Astrocyte (in vitro differentiated cells and primary cell): ENCODE data around the gene SUSD4. TPM values are rescaled to one million over a fixed set of nuclear protein-coding genes. Genes with fewer than 3 reads are reported as not detected.

Experiments used
- DNase-seq: peaks from one replicate; pipeline ENCODE4 v3.0.0-alpha.2; 2010; ENCODE audit warnings: low read depth
- FAIRE-seq: peaks from 2 replicates; lab custom pipeline; 2011; peaks lifted over from hg19 to GRCh38; lab: Jason Lieb, UNC
- H2AFZ ChIP-seq: 2 replicates; pipeline ENCODE4 v1.6.0; 2012; ENCODE audit warnings: low read depth, low read length, inconsistent platforms
- H3K27ac ChIP-seq: 2 replicates; pipeline ENCODE4 v1.5.1; 2011; ENCODE audit warnings: low read depth, low read length, inconsistent platforms
- H3K27me3 ChIP-seq: 2 replicates; pipeline ENCODE4 v1.6.0; 2011; ENCODE audit warnings: low read length, inconsistent platforms; ENCODE audit not compliant: insufficient read depth
- H3K36me3 ChIP-seq: 2 replicates; pipeline ENCODE4 v1.5.1; 2011; ENCODE audit warnings: low read length, inconsistent platforms; ENCODE audit not compliant: insufficient read depth
- H3K4me1 ChIP-seq: 2 replicates; pipeline ENCODE4 v1.5.1; 2011; ENCODE audit warnings: low read length, inconsistent platforms; ENCODE audit not compliant: insufficient read depth
- H3K4me2 ChIP-seq: 2 replicates; pipeline ENCODE4 v1.6.0; 2012; ENCODE audit warnings: low read length, inconsistent platforms
- H3K4me3 ChIP-seq: 2 replicates; pipeline ENCODE4 v1.5.1; 2011; ENCODE audit warnings: low read depth, mild to moderate bottlenecking, low read length, inconsistent platforms; ENCODE audit not compliant: insufficient read depth
- H3K79me2 ChIP-seq: 2 replicates; pipeline ENCODE4 v1.6.0; 2012; ENCODE audit warnings: mild to moderate bottlenecking, low read length, inconsistent platforms; ENCODE audit not compliant: insufficient read depth
- H3K9ac ChIP-seq: 2 replicates; pipeline ENCODE4 v1.6.0; 2012; ENCODE audit warnings: mild to moderate bottlenecking, low read length, inconsistent platforms
- H3K9me3 ChIP-seq: 2 replicates; pipeline ENCODE4 v1.5.1; 2012; ENCODE audit warnings: low read depth, mild to moderate bottlenecking, low read length, inconsistent platforms; ENCODE audit not compliant: insufficient read depth
- H4K20me1 ChIP-seq: 2 replicates; pipeline ENCODE4 v1.6.0; 2012; ENCODE audit warnings: low read length, inconsistent platforms; ENCODE audit not compliant: insufficient read depth
- H3K27ac Mint-ChIP-seq: one replicate; pipeline ENCODE4 v1.8.0; 2021; ENCODE audit warnings: mild to moderate bottlenecking, mixed read lengths; ENCODE audit not compliant: unreplicated experiment
- H3K27me3 Mint-ChIP-seq: one replicate; pipeline ENCODE4 v1.8.0; 2021; ENCODE audit warnings: low read depth, mixed read lengths; ENCODE audit not compliant: unreplicated experiment
- H3K36me3 Mint-ChIP-seq: one replicate; pipeline ENCODE4 v1.8.0; 2021; ENCODE audit warnings: low read depth, mixed read lengths; ENCODE audit not compliant: unreplicated experiment
- H3K4me1 Mint-ChIP-seq: one replicate; pipeline ENCODE4 v1.8.0; 2021; ENCODE audit warnings: low read depth, mixed read lengths; ENCODE audit not compliant: unreplicated experiment
- H3K4me3 Mint-ChIP-seq: one replicate; pipeline ENCODE4 v1.8.0; 2021; ENCODE audit warnings: mild to moderate bottlenecking, moderate library complexity, mixed read lengths; ENCODE audit not compliant: unreplicated experiment
- H3K9me3 Mint-ChIP-seq: one replicate; pipeline ENCODE4 v1.8.0; 2021; ENCODE audit warnings: mild to moderate bottlenecking, mixed read lengths; ENCODE audit not compliant: unreplicated experiment
- EZH2 ChIP-seq: IDR thresholded peaks from 2 replicates; pipeline ENCODE4 v1.6.1; 2012; ENCODE audit warnings: mild to moderate bottlenecking, low read length, inconsistent platforms; ENCODE audit not compliant: insufficient read depth
- total RNA-seq: library from RNA; stranded (reverse); gene quantifications from 2 replicates; pipeline ENCODE4 v1.2.1, GENCODE V29; 2021
- TF ChIP-seq, protein P1 (sequence below): IDR thresholded peaks from 2 replicates; pipeline ENCODE4 v1.5.1; 2011; ENCODE audit warnings: low read depth, mild to moderate bottlenecking, inconsistent platforms, low read length, moderate library complexity; ENCODE audit not compliant: insufficient read depth

Gene SUSD4
- total RNA-seq, 1 donor from 2014 or later: 9.2 TPM

GRCh38 chr1:223276029-223276428, 87.9 kb downstream of the SUSD4 start:
- Histone ChIP-seq H3K27me3 (no peaks in the 10 kb centered on the region), H4K20me1 (no peaks in the 10 kb centered on the region), H3K79me2 (no peaks in the 10 kb centered on the region), H3K9ac (no peak overlapping the region), H3K9me3 (no peaks in the 10 kb centered on the region), H3K4me1 (no peaks in the 10 kb centered on the region), H2AFZ (no peak overlapping the region), H3K4me2 (no peak overlapping the region), H3K27ac (no peak overlapping the region), H3K36me3 (no peaks in the 10 kb centered on the region), H3K4me3 (no peak overlapping the region)
- H3K36me3 Mint-ChIP-seq: peaks cover 5% of the 10 kb centered on the region
- peaks cover 19% of the 10 kb centered on the region for H3K9me3 Mint-ChIP-seq
- TF ChIP-seq, protein P1, sequence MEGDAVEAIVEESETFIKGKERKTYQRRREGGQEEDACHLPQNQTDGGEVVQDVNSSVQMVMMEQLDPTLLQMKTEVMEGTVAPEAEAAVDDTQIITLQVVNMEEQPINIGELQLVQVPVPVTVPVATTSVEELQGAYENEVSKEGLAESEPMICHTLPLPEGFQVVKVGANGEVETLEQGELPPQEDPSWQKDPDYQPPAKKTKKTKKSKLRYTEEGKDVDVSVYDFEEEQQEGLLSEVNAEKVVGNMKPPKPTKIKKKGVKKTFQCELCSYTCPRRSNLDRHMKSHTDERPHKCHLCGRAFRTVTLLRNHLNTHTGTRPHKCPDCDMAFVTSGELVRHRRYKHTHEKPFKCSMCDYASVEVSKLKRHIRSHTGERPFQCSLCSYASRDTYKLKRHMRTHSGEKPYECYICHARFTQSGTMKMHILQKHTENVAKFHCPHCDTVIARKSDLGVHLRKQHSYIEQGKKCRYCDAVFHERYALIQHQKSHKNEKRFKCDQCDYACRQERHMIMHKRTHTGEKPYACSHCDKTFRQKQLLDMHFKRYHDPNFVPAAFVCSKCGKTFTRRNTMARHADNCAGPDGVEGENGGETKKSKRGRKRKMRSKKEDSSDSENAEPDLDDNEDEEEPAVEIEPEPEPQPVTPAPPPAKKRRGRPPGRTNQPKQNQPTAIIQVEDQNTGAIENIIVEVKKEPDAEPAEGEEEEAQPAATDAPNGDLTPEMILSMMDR: no peak
- no peak for TF ChIP-seq EZH2
- DNase-seq (no peak), FAIRE-seq (no peak)
- peaks cover 10% of the 10 kb centered on the region for H3K4me1 Mint-ChIP-seq
- peaks cover 4% of the 10 kb centered on the region for H3K27me3 Mint-ChIP-seq
- no peak overlapping the region for H3K4me3 Mint-ChIP-seq
- H3K27ac Mint-ChIP-seq: no peak overlapping the region

- Mint-ChIP-seq H3K4me1 (peaks cover 10% of the 10 kb centered on the region), H3K27ac (no peak overlapping the region), H3K9me3 (peaks cover 4% of the 10 kb centered on the region), H3K4me3 (no peak overlapping the region), H3K36me3 (peaks cover 5% of the 10 kb centered on the region), H3K27me3 (peaks cover 13% of the 10 kb centered on the region)
- Histone ChIP-seq H3K9ac (no peak overlapping the region), H3K79me2 (no peaks in the 10 kb centered on the region), H3K36me3 (no peaks in the 10 kb centered on the region), H3K4me1 (no peaks in the 10 kb centered on the region), H3K4me3 (no peak overlapping the region), H3K9me3 (no peaks in the 10 kb centered on the region), H3K4me2 (no peak overlapping the region), H3K27ac (no peak overlapping the region), H3K27me3 (no peaks in the 10 kb centered on the region), H4K20me1 (no peaks in the 10 kb centered on the region), H2AFZ (no peak overlapping the region)
- FAIRE-seq (no peak), DNase-seq (no peak)
- TF ChIP-seq, protein P1: no peak
- no peak for TF ChIP-seq EZH2
These were observed 90.5 kb downstream of the SUSD4 start for GRCh38 chr1:223273511-223273910.

DNA sequence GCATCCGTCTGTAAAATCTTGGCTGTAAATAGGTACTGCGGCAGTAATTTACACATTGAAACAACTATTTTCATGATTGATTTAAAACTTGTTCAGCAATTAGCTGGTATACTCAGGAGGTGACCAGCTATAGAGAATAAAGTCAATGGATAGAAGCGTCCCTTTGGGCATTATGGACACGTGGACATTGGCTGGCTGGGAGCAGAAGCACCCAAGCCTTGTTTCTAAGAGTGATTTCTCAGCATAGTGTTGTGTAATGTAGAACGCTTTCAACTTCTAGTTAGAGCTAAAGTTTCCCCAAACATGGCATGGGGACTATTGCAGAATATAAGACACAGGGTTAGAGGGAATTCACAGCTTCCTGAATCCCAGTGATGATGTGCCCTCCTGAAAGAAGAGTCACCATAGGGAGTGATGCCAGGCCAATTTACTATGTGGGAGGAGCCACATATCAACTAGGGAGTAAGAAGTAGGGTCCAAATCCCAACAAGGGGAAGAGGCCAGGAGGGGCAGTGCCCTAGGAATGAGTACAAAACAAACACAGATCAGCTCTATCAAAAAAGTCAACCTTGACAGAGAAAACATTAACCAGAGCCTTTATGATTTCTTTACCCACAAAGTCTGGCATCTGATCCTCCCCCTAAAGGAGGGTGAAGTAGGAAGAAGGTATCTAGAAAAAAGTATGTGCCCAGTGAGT, 92.7 kb downstream of the SUSD4 start:
- Histone ChIP-seq H3K4me3 (no peak overlapping the region), H3K9me3 (no peaks in the 10 kb centered on the region), H4K20me1 (no peaks in the 10 kb centered on the region), H3K4me1 (no peaks in the 10 kb centered on the region), H3K79me2 (no peaks in the 10 kb centered on the region), H3K9ac (no peak overlapping the region), H3K4me2 (no peak overlapping the region), H3K36me3 (no peaks in the 10 kb centered on the region), H3K27me3 (no peaks in the 10 kb centered on the region), H2AFZ (no peak overlapping the region), H3K27ac (no peak overlapping the region)
- TF ChIP-seq EZH2: no peak
- TF ChIP-seq, protein P1: no peak
- Mint-ChIP-seq H3K36me3 (peaks cover 2% of the 10 kb centered on the region), H3K27me3 (peaks cover 13% of the 10 kb centered on the region), H3K4me3 (no peak overlapping the region), H3K9me3 (no peaks in the 10 kb centered on the region), H3K27ac (no peak overlapping the region), H3K4me1 (peaks cover 10% of the 10 kb centered on the region)
- DNase-seq: no peak
- no peak for FAIRE-seq
